HepG2 (cell line): ENCODE results near the gene LRRC8E. TPM values are rescaled to one million over a fixed set of nuclear protein-coding genes. Genes with fewer than 3 reads are reported as not detected.
A peak's percentile ranks its signal among the peaks of the same experiment; 100 is the strongest.

Experiments
- CBX5 ChIP-seq: sonication (generic); formaldehyde crosslinking; IDR thresholded peaks from 2 replicates; pipeline ENCODE4 v1.4.0; 2020; ENCODE audit warnings: missing genetic modification reagents, borderline replicate concordance
- CENPT ChIP-seq: sonication (generic); formaldehyde crosslinking; IDR thresholded peaks from 2 replicates; pipeline ENCODE4 v1.8.0; 2022; ENCODE audit warnings: low read depth, mild to moderate bottlenecking, moderate library complexity, missing genetic modification reagents
- CHD4 ChIP-seq: fragments of 200-600 bp; sonication (generic); IDR thresholded peaks from 2 replicates; pipeline ENCODE4 v1.7.0; 2017; ENCODE audit warnings: mild to moderate bottlenecking, low read length, borderline replicate concordance
- GPN1 ChIP-seq: sonication (generic); formaldehyde crosslinking; IDR thresholded peaks from 2 replicates; pipeline ENCODE4 v1.5.1; 2020; ENCODE audit warnings: missing genetic modification reagents, borderline replicate concordance
- MIER3 ChIP-seq: IDR thresholded peaks from 2 replicates; pipeline ENCODE4 v1.6.1; 2016; ENCODE audit warnings: missing compliant biosample characterization, borderline replicate concordance
- MYNN ChIP-seq: sonication (generic); formaldehyde crosslinking; IDR thresholded peaks from 2 replicates; pipeline ENCODE4 v1.4.0; 2020; ENCODE audit warnings: mild to moderate bottlenecking, low read depth, missing genetic modification reagents
- POGK ChIP-seq: sonication (generic); formaldehyde crosslinking; conservative IDR thresholded peaks from 2 replicates; pipeline ENCODE4 v1.8.0; 2022; ENCODE audit warnings: mild to moderate bottlenecking, moderate library complexity, missing genetic modification reagents
- SAFB2 ChIP-seq: sonication (generic); formaldehyde crosslinking; IDR thresholded peaks from 2 replicates; pipeline ENCODE4 v1.5.1; 2020; ENCODE audit warnings: missing genetic modification reagents, low read depth, mild to moderate bottlenecking, borderline replicate concordance
- SNAPC2 ChIP-seq: sonication (generic); formaldehyde crosslinking; IDR thresholded peaks from 2 replicates; pipeline ENCODE4 v1.8.1; 2022; ENCODE audit warnings: mild to moderate bottlenecking, missing genetic modification reagents
- SP4 ChIP-seq: sonication (generic); formaldehyde crosslinking; IDR thresholded peaks from 2 replicates; pipeline ENCODE4 v1.8.1; 2023; ENCODE audit warnings: mild to moderate bottlenecking, missing genetic modification reagents
- TCF7 ChIP-seq: sonication (generic); IDR thresholded peaks from 2 replicates; pipeline ENCODE4 v1.6.1; 2016; ENCODE audit warnings: antibody characterized with exemption, low read depth
- TFDP2 ChIP-seq: sonication (generic); formaldehyde crosslinking; IDR thresholded peaks from 2 replicates; pipeline ENCODE4 v1.4.0; 2020; ENCODE audit warnings: missing genetic modification reagents
- XBP1 ChIP-seq: sonication (generic); formaldehyde crosslinking; IDR thresholded peaks from 2 replicates; pipeline ENCODE4 v1.5.0; 2020; ENCODE audit warnings: missing genetic modification reagents
- YEATS4 ChIP-seq: sonication (generic); formaldehyde crosslinking; IDR thresholded peaks from 2 replicates; pipeline ENCODE4 v1.4.0; 2020; ENCODE audit warnings: missing genetic modification reagents, borderline replicate concordance
- ZFP91 ChIP-seq: sonication (generic); formaldehyde crosslinking; IDR thresholded peaks from 2 replicates; pipeline ENCODE4 v1.9.0; 2022; ENCODE audit warnings: missing genetic modification reagents, mild to moderate bottlenecking, borderline replicate concordance
- ZGPAT ChIP-seq: IDR thresholded peaks from 2 replicates; pipeline ENCODE4 v1.6.1; 2016; ENCODE audit warnings: mild to moderate bottlenecking
- ZNF235 ChIP-seq: sonication (generic); formaldehyde crosslinking; IDR thresholded peaks from 2 replicates; pipeline ENCODE4 v1.8.1; 2023; ENCODE audit warnings: mild to moderate bottlenecking, missing genetic modification reagents, borderline replicate concordance
- ZNF382 ChIP-seq: sonication (generic); formaldehyde crosslinking; IDR thresholded peaks from 2 replicates; pipeline ENCODE4 v1.5.0; 2020; ENCODE audit warnings: missing genetic modification reagents, mild to moderate bottlenecking, borderline replicate concordance
- ZNF44 ChIP-seq: sonication (generic); formaldehyde crosslinking; IDR thresholded peaks from 2 replicates; pipeline ENCODE4 v1.5.1; 2020; ENCODE audit warnings: mild to moderate bottlenecking, missing genetic modification reagents
- ZNF572 ChIP-seq: sonication (generic); formaldehyde crosslinking; IDR thresholded peaks from 2 replicates; pipeline ENCODE4 v1.5.1; 2020; ENCODE audit warnings: mild to moderate bottlenecking, missing genetic modification reagents
- ZNF607 ChIP-seq: sonication (generic); formaldehyde crosslinking; IDR thresholded peaks from 2 replicates; pipeline ENCODE4 v1.5.1; 2020; ENCODE audit warnings: missing genetic modification reagents, mild to moderate bottlenecking, borderline replicate concordance
- ZNF773 ChIP-seq: sonication (generic); formaldehyde crosslinking; IDR thresholded peaks from 2 replicates; pipeline ENCODE4 v1.4.0; 2020; ENCODE audit warnings: missing genetic modification reagents, borderline replicate concordance
- ZNF782 ChIP-seq: sonication (generic); formaldehyde crosslinking; IDR thresholded peaks from 2 replicates; pipeline ENCODE4 v1.4.0; 2020; ENCODE audit warnings: missing genetic modification reagents, mild to moderate bottlenecking, borderline replicate concordance
- ZZZ3 ChIP-seq: sonication (generic); formaldehyde crosslinking; IDR thresholded peaks from 2 replicates; pipeline ENCODE4 v1.4.0; 2020; ENCODE audit warnings: missing genetic modification reagents, mild to moderate bottlenecking, borderline replicate concordance
- polyA plus RNA-seq, 8 experiments: library from polyadenylated mRNA; depleted of rRNA in 3 of 8; stranded (reverse) in 7 of 8; unstranded in 1 of 8; fragments of >200 nt; fragmentation: Illumina TruSeq in 4 of 8; extraction: Trizol in 4 of 8; gene quantifications; 2 replicates each; pipeline versions ENCODE4 v1.2.1 to v1.2.3, GENCODE V29; 2011 to 2016; ENCODE audit warnings: low read depth in 4 of 8, missing spikeins in 1 of 8, mixed read lengths in 1 of 8; ENCODE audit not compliant: insufficient read depth in 1 of 8
- total RNA-seq, 5 experiments: library from RNA; depleted of rRNA; stranded (reverse); fragments of >200 nt; fragmentation: Illumina TruSeq; extraction: Trizol; gene quantifications; 2 replicates each; pipeline ENCODE4 v1.2.3, GENCODE V29; 2016; ENCODE audit warnings: low read depth in 1 of 5

Gene LRRC8E
- total and polyA plus RNA-seq, 2 of the 13 experiments (the other 11 are each of a cell fraction or from before 2014, with no cell fraction given) = 8.0 to 10.3 TPM

GRCh38 chr19:7871437-7872305, 16.6 kb upstream of the LRRC8E start (continued):
- peak; percentile 41; the same call in 1 of the 2 replicates for TF ChIP-seq POGK
- TF ChIP-seq ZNF235 = no peak
- TF ChIP-seq ZNF44 (CRISPR knock-in tag) = no peak
- no peak for TF ChIP-seq ZNF782
- no peak for TF ChIP-seq ZGPAT
- no peak for TF ChIP-seq CBX5 (CRISPR knock-in tag)
- no peak for TF ChIP-seq YEATS4
- TF ChIP-seq ZNF607 (CRISPR knock-in tag) = peak; percentile 18; the same call in 1 of the 2 replicates
- TF ChIP-seq MYNN (CRISPR knock-in tag) = no peak
- TF ChIP-seq ZFP91 (CRISPR knock-in tag) = peak; percentile 50; the same call in 1 of the 2 replicates
- no peak for TF ChIP-seq TCF7
- TF ChIP-seq SNAPC2 (CRISPR knock-in tag) = no peak
- no peak for TF ChIP-seq ZZZ3 (CRISPR knock-in tag)
- TF ChIP-seq ZNF382 = no peak
- peak; percentile 91 for TF ChIP-seq SP4 (CRISPR knock-in tag)
- no peak for TF ChIP-seq CENPT (CRISPR knock-in tag)
- no peak for TF ChIP-seq CHD4
- TF ChIP-seq MIER3 = 0 out of 2 replicates have a peak, but pooled peaks have one; percentile 17
- no peak for TF ChIP-seq TFDP2 (CRISPR knock-in tag)
- no peak for TF ChIP-seq GPN1 (CRISPR knock-in tag)
- no peak for TF ChIP-seq XBP1 (CRISPR knock-in tag)
- no peak for TF ChIP-seq ZNF572 (CRISPR knock-in tag)
- no peak; the same call in 1 of the 2 replicates for TF ChIP-seq SAFB2 (CRISPR knock-in tag)
- no peak for TF ChIP-seq ZNF773 (CRISPR knock-in tag)
